T1000 (cell line): ENCODE data around the gene COL23A1.
"Not testable (repeated sequence)": the region's sequence is repeated elsewhere in the genome, so short reads cannot be mapped to it uniquely, and the experiment has no call there.

Source experiments
- DNase-seq: peaks from one replicate; lab custom pipeline; 2025; ENCODE audit warnings: mixed read lengths; lab: John Stamatoyannopoulos, UW

Gene COL23A1

GRCh38 chr5:178323541-178323865 lies 266.7 kb downstream of the COL23A1 start:
- no peak for DNase-seq

GRCh38 chr5:178322736-178323540 lies 267.3 kb downstream of the COL23A1 start:
- DNase-seq, result no peak

GRCh38 chr5:178320281-178320855 lies 269.8 kb downstream of the COL23A1 start:
- no peak for DNase-seq

GRCh38 chr5:178319541-178320041 lies 270.6 kb downstream of the COL23A1 start:
- DNase-seq, result no peak

- DNase-seq, result no peak
Measured at GRCh38 chr5:178318893-178319292, 271.3 kb downstream of the COL23A1 start.

GRCh38 chr5:178318382-178318781 lies 271.8 kb downstream of the COL23A1 start:
- DNase-seq, result no peak

GRCh38 chr5:178317727-178318126 lies 272.5 kb downstream of the COL23A1 start:
- not testable (repeated sequence) for DNase-seq

GRCh38 chr5:178314961-178315820 lies 275.0 kb downstream of the COL23A1 start:
- DNase-seq, result no peak

GRCh38 chr5:178314061-178314660 lies 276.0 kb downstream of the COL23A1 start:
- DNase-seq, result no peak

- no peak for DNase-seq
Measured at GRCh38 chr5:178313316-178313715, 276.9 kb downstream of the COL23A1 start.

GRCh38 chr5:178312880-178313282 lies 277.3 kb downstream of the COL23A1 start:
- no peak for DNase-seq

GRCh38 chr5:178310130-178310865 lies 279.9 kb downstream of the COL23A1 start:
- DNase-seq, result no peak

GRCh38 chr5:178309271-178310013 lies 280.8 kb downstream of the COL23A1 start:
- no peak for DNase-seq

- no peak for DNase-seq
Measured at GRCh38 chr5:178308541-178309092, 281.6 kb downstream of the COL23A1 start.

- DNase-seq, result no peak
Measured at GRCh38 chr5:178307267-178308045, 282.7 kb downstream of the COL23A1 start.

- DNase-seq, result no peak
Measured at GRCh38 chr5:178306430-178307225, 283.6 kb downstream of the COL23A1 start.

GRCh38 chr5:178305801-178306200 lies 284.4 kb downstream of the COL23A1 start:
- DNase-seq, result no peak

- DNase-seq, result no peak
Measured at GRCh38 chr5:178304761-178305645, 285.2 kb downstream of the COL23A1 start.
